Right lobe of liver (tissue), 4 donors: ENCODE results near the gene MED26.

Source experiments
- POLR2A ChIP-seq: fragments of 450-650 bp; IDR thresholded peaks from one replicate; pipeline ENCODE4 v1.6.1; 2017; ENCODE audit warnings: antibody characterized with exemption, mild to moderate bottlenecking
- TF ChIP-seq, protein P1 (sequence below), 4 donors: fragments of 200-600 bp in 3 of 4; fragments of 450-650 bp in 1 of 4; IDR thresholded peaks; one replicate each; pipeline versions ENCODE4 v1.5.1 to v1.8.0; 2016 to 2022; ENCODE audit warnings: antibody characterized with exemption in 4 of 4, mild to moderate bottlenecking in 2 of 4
- donor health status: DM: no; HTN: no; CAD: no.
- donor health status: DM: no; HTN: no; CAD: no.
- donor health status: DM: no; HTN: yes; CAD: no.

DNA sequence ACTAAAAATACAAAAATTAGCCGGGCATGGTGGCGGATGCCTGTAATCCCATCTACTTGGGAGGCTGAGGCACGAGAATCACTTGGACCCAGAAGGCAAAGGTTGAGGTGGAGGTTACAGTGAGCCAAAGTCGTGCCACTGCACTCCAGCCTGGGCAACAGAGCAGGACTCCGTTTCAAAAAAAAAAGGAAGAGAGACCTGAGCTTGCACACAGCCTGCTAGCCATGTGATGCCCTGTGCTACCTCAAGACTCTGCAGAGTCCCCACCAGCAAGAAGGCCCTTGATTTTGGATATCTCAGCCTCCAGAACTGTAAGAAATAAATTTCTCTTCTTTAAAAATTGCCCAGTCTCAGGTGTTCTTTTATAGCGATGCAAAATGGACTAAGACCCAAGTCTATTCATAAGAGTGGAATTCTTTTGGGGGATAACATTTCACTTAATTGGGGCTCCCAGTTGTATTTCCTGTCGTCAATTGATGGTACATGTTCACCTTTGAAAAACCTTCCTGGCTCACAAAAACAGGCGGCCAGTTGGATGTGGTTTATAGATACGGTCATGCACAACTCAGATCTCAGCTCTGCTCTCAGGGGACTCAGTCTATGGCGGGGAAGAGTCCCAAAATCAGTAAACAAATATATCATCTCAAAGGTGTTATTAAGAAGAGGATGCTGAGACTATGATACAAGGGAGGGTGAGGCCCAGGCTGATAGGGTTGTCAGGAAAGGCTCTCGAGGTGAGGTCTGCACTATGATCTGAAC is 83.4 kb downstream of the MED26 start:
- TF ChIP-seq, protein P1, sequence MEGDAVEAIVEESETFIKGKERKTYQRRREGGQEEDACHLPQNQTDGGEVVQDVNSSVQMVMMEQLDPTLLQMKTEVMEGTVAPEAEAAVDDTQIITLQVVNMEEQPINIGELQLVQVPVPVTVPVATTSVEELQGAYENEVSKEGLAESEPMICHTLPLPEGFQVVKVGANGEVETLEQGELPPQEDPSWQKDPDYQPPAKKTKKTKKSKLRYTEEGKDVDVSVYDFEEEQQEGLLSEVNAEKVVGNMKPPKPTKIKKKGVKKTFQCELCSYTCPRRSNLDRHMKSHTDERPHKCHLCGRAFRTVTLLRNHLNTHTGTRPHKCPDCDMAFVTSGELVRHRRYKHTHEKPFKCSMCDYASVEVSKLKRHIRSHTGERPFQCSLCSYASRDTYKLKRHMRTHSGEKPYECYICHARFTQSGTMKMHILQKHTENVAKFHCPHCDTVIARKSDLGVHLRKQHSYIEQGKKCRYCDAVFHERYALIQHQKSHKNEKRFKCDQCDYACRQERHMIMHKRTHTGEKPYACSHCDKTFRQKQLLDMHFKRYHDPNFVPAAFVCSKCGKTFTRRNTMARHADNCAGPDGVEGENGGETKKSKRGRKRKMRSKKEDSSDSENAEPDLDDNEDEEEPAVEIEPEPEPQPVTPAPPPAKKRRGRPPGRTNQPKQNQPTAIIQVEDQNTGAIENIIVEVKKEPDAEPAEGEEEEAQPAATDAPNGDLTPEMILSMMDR (IDR thresholded peaks at IDR 0.05) = no peak
- TF ChIP-seq POLR2A = no peak
